Neural cell (in vitro differentiated cells): ENCODE data around the gene PSORS1C2. TPM values are rescaled to one million over a fixed set of nuclear protein-coding genes. Genes with fewer than 3 reads are reported as not detected.

Experiments used
- H2AFZ ChIP-seq: fragments of 200-600, 300-800 bp; sonication (generic), shearing (Covaris generic); 2 replicates; pipeline ENCODE4 v1.6.0; 2014; ENCODE audit warnings: low read depth, mild to moderate bottlenecking, antibody characterized with exemption, low read length, moderate library complexity
- H3F3A ChIP-seq: fragments of 200-600 bp; shearing (Covaris generic); 2 replicates; pipeline ENCODE4 v1.6.1; 2016; ENCODE audit warnings: mild to moderate bottlenecking, moderate library complexity, mixed read lengths, antibody characterized with exemption, low read length; ENCODE audit not compliant: insufficient read depth, poor library complexity, severe bottlenecking
- H3K27ac ChIP-seq: fragments of 200-600, 300-800 bp; sonication (generic), shearing (Covaris generic); 2 replicates; pipeline ENCODE4 v1.5.1; 2014; ENCODE audit warnings: mild to moderate bottlenecking, low read length, moderate library complexity
- H3K27me3 ChIP-seq: fragments of 300-800, 200-600 bp; sonication (generic), shearing (Covaris generic); 2 replicates; pipeline ENCODE4 v1.6.0; 2014; ENCODE audit warnings: mild to moderate bottlenecking, low read depth, low read length, moderate library complexity; ENCODE audit not compliant: insufficient read depth
- H3K36me3 ChIP-seq: fragments of 300-800, 200-600 bp; sonication (generic), shearing (Covaris generic); 2 replicates; pipeline ENCODE4 v1.5.1; 2014; ENCODE audit warnings: mild to moderate bottlenecking, antibody characterized with exemption, low read length, moderate library complexity; ENCODE audit not compliant: insufficient read depth
- H3K4me2 ChIP-seq: fragments of 300-800, 200-600 bp; sonication (generic), shearing (Covaris generic); 2 replicates; pipeline ENCODE4 v1.6.0; 2014; ENCODE audit warnings: mild to moderate bottlenecking, low read length
- H3K4me3 ChIP-seq: fragments of 300-800, 200-600 bp; sonication (generic), shearing (Covaris generic); 2 replicates; pipeline ENCODE4 v1.5.1; 2014; ENCODE audit warnings: mild to moderate bottlenecking, low read length, moderate library complexity
- H3K79me2 ChIP-seq: fragments of 200-600 bp; shearing (Covaris generic); replicated peaks from 2 replicates; pipeline ENCODE4 v1.6.0; 2014; ENCODE audit warnings: mild to moderate bottlenecking, low read length, moderate library complexity; ENCODE audit not compliant: insufficient read depth
- H3K9ac ChIP-seq: fragments of 300-800, 200-600 bp; sonication (generic), shearing (Covaris generic); 2 replicates; pipeline ENCODE4 v1.6.1; 2016; ENCODE audit warnings: mild to moderate bottlenecking, low read length, mixed read lengths
- H3K9me2 ChIP-seq: fragments of 200-600 bp; shearing (Covaris generic); 2 replicates; pipeline ENCODE4 v1.6.1; 2016; ENCODE audit warnings: mild to moderate bottlenecking, low read length, mixed read lengths; ENCODE audit not compliant: insufficient read depth
- H3K9me3 ChIP-seq: fragments of 200-600, 300-800 bp; sonication (generic), shearing (Covaris generic); 2 replicates; pipeline ENCODE4 v1.6.1; 2016; ENCODE audit warnings: mild to moderate bottlenecking, mixed run types, low read length, moderate library complexity, mixed read lengths
- H4K20me1 ChIP-seq: fragments of 200-600 bp; shearing (Covaris generic); 2 replicates; pipeline ENCODE4 v1.6.1; 2016; ENCODE audit warnings: mild to moderate bottlenecking, mixed run types; ENCODE audit not compliant: insufficient read depth
- EP300 ChIP-seq: fragments of 450-650 bp; conservative IDR thresholded peaks from 2 replicates; pipeline ENCODE4 v1.6.1; 2014; ENCODE audit warnings: antibody characterized with exemption, mild to moderate bottlenecking, moderate library complexity; ENCODE audit not compliant: poor library complexity, severe bottlenecking
- EZH2 ChIP-seq: fragments of 200-600, 300-800 bp; shearing (Covaris generic), sonication (generic); IDR thresholded peaks from 2 replicates; pipeline ENCODE4 v1.6.1; 2014; ENCODE audit warnings: antibody characterized with exemption, low read length, borderline replicate concordance, mild to moderate bottlenecking; ENCODE audit not compliant: insufficient read depth, poor library complexity, severe bottlenecking
- MXI1 ChIP-seq: fragments of 450-650 bp; conservative IDR thresholded peaks from 2 replicates; pipeline ENCODE4 v1.6.1; 2014; ENCODE audit warnings: antibody characterized with exemption, mild to moderate bottlenecking; ENCODE audit not compliant: poor library complexity, severe bottlenecking
- POLR2AphosphoS5 ChIP-seq: IDR thresholded peaks from 2 replicates; pipeline ENCODE4 v1.6.1; 2012
- RAD21 ChIP-seq: fragments of 450-650 bp; conservative IDR thresholded peaks from 2 replicates; pipeline ENCODE4 v1.6.1; 2014; ENCODE audit warnings: antibody characterized with exemption, mild to moderate bottlenecking, moderate library complexity
- SMC3 ChIP-seq: fragments of 450-650 bp; conservative IDR thresholded peaks from 2 replicates; pipeline ENCODE4 v1.6.1; 2014; ENCODE audit warnings: antibody characterized with exemption, mild to moderate bottlenecking, moderate library complexity; ENCODE audit not compliant: poor library complexity
- TAF1 ChIP-seq: IDR thresholded peaks from 2 replicates; pipeline ENCODE4 v1.6.1; 2012; ENCODE audit warnings: low read depth
- polyA plus RNA-seq: library from polyadenylated mRNA; depleted of rRNA; stranded (reverse); fragments of >200 nt; gene quantifications from 2 replicates; pipeline ENCODE4 v1.2.3, GENCODE V29; 2014
- TF ChIP-seq, protein P1 (sequence below): fragments of 450-650 bp; IDR thresholded peaks from 2 replicates; pipeline ENCODE4 v1.5.1; 2014; ENCODE audit warnings: antibody characterized with exemption, mild to moderate bottlenecking, moderate library complexity; ENCODE audit not compliant: poor library complexity, severe bottlenecking
- TF ChIP-seq, protein P2 (sequence below): IDR thresholded peaks from 2 replicates; pipeline ENCODE4 v1.6.1; 2012; ENCODE audit warnings: borderline replicate concordance

PSORS1C2 gene
- polyA plus RNA-seq, 1 donor from 2014 or later, result not detected

DNA sequence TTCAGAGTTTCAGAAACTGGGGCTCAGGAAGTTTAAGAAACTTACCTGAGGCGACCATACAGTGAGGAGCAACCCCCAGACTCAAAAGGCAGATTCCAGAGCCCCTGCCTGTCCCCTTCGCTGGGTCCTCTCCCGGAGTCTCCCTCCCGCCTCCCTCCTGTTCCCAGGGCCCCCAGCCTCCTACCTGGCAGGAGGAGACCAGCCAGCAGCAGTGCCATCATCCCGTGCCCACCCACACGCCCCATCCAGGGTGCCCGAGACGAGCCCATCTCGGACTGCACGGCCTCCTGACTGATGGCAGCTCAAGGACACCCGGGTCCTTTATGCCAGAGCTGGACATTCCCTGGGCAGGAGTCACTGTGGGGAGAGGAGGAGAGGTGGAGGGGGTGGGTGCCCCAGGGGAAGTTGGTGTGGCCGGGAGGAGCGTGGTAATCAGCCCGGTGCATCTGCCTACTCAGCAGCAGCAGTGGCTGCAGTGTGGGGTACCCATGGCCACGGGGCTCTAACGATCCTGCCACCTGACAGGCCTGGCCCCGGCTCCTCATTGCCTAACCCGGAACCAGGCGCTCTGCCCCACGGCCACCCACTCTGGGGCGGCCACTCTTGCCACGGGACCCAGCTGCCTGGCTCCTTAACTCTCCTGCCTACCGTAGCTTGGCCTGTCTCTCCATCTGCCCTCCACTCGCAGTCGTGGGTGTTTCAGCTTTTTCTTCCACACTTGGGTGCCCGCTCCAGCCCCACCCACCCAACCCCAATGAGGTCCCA is 18.5 kb downstream of the PSORS1C2 start, which contains the start of gene CDSN:
Gene CDSN, minus strand, starts transcription at position 296 of the 765 bp plus-strand sequence. Its CDS starts 27 bp downstream, at position 269.
- Histone ChIP-seq H3K9ac (no peak within 1 kb of the TSS), H3K27me3 (no peaks in the 10 kb centered on the region), H3K79me2 (no peaks in the 10 kb centered on the region), H3K9me2 (no peaks in the 10 kb centered on the region), H3K36me3 (no peaks in the 10 kb centered on the region), H3K9me3 (no peaks in the 10 kb centered on the region), H2AFZ (no peak within 1 kb of the TSS), H3K4me3 (no peak within 1 kb of the TSS), H4K20me1 (no peaks in the 10 kb centered on the region), H3K27ac (no peak within 1 kb of the TSS), H3F3A (no peaks in the 10 kb centered on the region), H3K4me2 (no peak within 1 kb of the TSS)
- TF ChIP-seq, protein P1, sequence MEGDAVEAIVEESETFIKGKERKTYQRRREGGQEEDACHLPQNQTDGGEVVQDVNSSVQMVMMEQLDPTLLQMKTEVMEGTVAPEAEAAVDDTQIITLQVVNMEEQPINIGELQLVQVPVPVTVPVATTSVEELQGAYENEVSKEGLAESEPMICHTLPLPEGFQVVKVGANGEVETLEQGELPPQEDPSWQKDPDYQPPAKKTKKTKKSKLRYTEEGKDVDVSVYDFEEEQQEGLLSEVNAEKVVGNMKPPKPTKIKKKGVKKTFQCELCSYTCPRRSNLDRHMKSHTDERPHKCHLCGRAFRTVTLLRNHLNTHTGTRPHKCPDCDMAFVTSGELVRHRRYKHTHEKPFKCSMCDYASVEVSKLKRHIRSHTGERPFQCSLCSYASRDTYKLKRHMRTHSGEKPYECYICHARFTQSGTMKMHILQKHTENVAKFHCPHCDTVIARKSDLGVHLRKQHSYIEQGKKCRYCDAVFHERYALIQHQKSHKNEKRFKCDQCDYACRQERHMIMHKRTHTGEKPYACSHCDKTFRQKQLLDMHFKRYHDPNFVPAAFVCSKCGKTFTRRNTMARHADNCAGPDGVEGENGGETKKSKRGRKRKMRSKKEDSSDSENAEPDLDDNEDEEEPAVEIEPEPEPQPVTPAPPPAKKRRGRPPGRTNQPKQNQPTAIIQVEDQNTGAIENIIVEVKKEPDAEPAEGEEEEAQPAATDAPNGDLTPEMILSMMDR, result no peak
- TF ChIP-seq TAF1, result no peak
- TF ChIP-seq, protein P2, sequence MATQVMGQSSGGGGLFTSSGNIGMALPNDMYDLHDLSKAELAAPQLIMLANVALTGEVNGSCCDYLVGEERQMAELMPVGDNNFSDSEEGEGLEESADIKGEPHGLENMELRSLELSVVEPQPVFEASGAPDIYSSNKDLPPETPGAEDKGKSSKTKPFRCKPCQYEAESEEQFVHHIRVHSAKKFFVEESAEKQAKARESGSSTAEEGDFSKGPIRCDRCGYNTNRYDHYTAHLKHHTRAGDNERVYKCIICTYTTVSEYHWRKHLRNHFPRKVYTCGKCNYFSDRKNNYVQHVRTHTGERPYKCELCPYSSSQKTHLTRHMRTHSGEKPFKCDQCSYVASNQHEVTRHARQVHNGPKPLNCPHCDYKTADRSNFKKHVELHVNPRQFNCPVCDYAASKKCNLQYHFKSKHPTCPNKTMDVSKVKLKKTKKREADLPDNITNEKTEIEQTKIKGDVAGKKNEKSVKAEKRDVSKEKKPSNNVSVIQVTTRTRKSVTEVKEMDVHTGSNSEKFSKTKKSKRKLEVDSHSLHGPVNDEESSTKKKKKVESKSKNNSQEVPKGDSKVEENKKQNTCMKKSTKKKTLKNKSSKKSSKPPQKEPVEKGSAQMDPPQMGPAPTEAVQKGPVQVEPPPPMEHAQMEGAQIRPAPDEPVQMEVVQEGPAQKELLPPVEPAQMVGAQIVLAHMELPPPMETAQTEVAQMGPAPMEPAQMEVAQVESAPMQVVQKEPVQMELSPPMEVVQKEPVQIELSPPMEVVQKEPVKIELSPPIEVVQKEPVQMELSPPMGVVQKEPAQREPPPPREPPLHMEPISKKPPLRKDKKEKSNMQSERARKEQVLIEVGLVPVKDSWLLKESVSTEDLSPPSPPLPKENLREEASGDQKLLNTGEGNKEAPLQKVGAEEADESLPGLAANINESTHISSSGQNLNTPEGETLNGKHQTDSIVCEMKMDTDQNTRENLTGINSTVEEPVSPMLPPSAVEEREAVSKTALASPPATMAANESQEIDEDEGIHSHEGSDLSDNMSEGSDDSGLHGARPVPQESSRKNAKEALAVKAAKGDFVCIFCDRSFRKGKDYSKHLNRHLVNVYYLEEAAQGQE, result no peak
- no peak for TF ChIP-seq MXI1
- TF ChIP-seq SMC3, result no peak
- TF ChIP-seq EP300, result no peak
- no peak for TF ChIP-seq EZH2
- no peak for TF ChIP-seq RAD21
- no peak for TF ChIP-seq POLR2AphosphoS5

DNA sequence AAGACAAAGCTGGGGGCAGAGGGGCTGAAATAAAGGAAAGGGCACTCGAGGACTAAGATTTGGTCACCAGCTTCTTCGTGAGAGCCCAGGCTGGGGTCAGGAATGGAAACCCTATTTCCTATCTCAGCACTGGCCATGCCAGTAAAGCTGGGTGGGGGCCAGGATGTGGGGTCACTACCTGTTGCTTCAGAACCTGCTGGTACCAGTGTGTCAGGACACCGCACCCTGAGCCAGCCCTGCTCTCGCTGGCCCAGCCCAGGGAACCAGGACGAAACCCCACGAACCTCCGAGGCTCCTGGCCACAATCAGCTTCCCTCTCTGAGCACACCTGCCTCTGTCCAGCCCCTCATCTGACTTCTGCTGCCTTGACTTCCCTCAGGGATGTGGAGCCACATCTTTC is 20.7 kb downstream of the PSORS1C2 start:
- H4K20me1 ChIP-seq, result no peaks in the 10 kb centered on the region
- H3K36me3 ChIP-seq, result no peaks in the 10 kb centered on the region
- TF ChIP-seq POLR2AphosphoS5 (no peak), TAF1 (no peak), RAD21 (no peak), SMC3 (no peak), MXI1 (no peak), EZH2 (no peak), EP300 (no peak)
- TF ChIP-seq, protein P1, result no peak
- TF ChIP-seq, protein P2, result no peak
- H3K27me3 ChIP-seq, result no peaks in the 10 kb centered on the region
- no peaks in the 10 kb centered on the region for H3K9me3 ChIP-seq
- H3K79me2 ChIP-seq, result no peaks in the 10 kb centered on the region
- H3K9me2 ChIP-seq, result no peaks in the 10 kb centered on the region
- H2AFZ ChIP-seq, result no peak overlapping the region
- H3K9ac ChIP-seq, result no peak overlapping the region
- no peak overlapping the region for H3K4me2 ChIP-seq
- H3F3A ChIP-seq, result no peaks in the 10 kb centered on the region
- H3K4me3 ChIP-seq, result no peak overlapping the region
- H3K27ac ChIP-seq, result no peak overlapping the region
